Suprapubic skin (tissue), 4 donors: Measurements from ENCODE around the gene YKT6. TPM values are rescaled to one million over a fixed set of nuclear protein-coding genes. Genes with fewer than 3 reads are reported as not detected.

Experiments
- DNase-seq, 2 donors: peaks; one replicate each; pipeline ENCODE4 v3.0.0-alpha.2; 2019; ENCODE audit warnings: low spot score in 2 of 2
- H3K27ac ChIP-seq: fragments of 200-600 bp; sonication (generic); one replicate; pipeline ENCODE4 v1.5.1; 2019
- H3K27me3 ChIP-seq: fragments of 200-600 bp; sonication (generic); one replicate; pipeline ENCODE4 v1.5.1; 2019
- H3K36me3 ChIP-seq: fragments of 200-600 bp; sonication (generic); one replicate; pipeline ENCODE4 v1.5.1; 2019
- H3K4me1 ChIP-seq: fragments of 200-600 bp; sonication (generic); one replicate; pipeline ENCODE4 v1.5.1; 2019
- H3K4me3 ChIP-seq: fragments of 200-600 bp; sonication (generic); one replicate; pipeline ENCODE4 v1.5.1; 2019; ENCODE audit warnings: mild to moderate bottlenecking
- H3K9me3 ChIP-seq: fragments of 200-600 bp; sonication (generic); one replicate; pipeline ENCODE4 v1.5.1; 2019
- EP300 ChIP-seq: sonication (generic); formaldehyde crosslinking; IDR thresholded peaks from one replicate; pipeline ENCODE4 v1.6.1; 2017; ENCODE audit warnings: antibody characterized with exemption
- POLR2A ChIP-seq, 2 donors: fragments of 450-650 bp; IDR thresholded peaks; one replicate each; pipeline ENCODE4 v1.6.1; 2017; ENCODE audit warnings: antibody characterized with exemption in 2 of 2, mild to moderate bottlenecking in 2 of 2, moderate library complexity in 2 of 2
- POLR2AphosphoS5 ChIP-seq, 3 donors: sonication (generic); formaldehyde crosslinking; IDR thresholded peaks; one replicate each; pipeline ENCODE4 v1.6.1; 2017; ENCODE audit warnings: antibody characterized with exemption in 3 of 3
- WGBS: methylation state at CpG from one replicate; pipeline ENCODE4 v1.1.5; 2018; 5-methylcytosine and 5-hydroxymethylcytosine counted together
- total RNA-seq, 4 donors: library from RNA; depleted of rRNA; stranded (reverse); fragments of >200 nt; gene quantifications; one replicate each; pipeline ENCODE4 v1.1.0, GENCODE V29; 2016
- TF ChIP-seq, protein P1 (sequence below), 2 donors: fragments of 200-600 bp in 1 of 2; fragments of 450-650 bp in 1 of 2; sonication (generic) in 1 of 2; IDR thresholded peaks; one replicate each; pipeline ENCODE4 v1.5.1; 2016 to 2019; ENCODE audit warnings: antibody characterized with exemption in 2 of 2, mild to moderate bottlenecking in 1 of 2, moderate library complexity in 1 of 2

YKT6 gene
- 10 to 100 TPM; 40.6 to 52.1 (median 43.5) TPM for total RNA-seq

DNA sequence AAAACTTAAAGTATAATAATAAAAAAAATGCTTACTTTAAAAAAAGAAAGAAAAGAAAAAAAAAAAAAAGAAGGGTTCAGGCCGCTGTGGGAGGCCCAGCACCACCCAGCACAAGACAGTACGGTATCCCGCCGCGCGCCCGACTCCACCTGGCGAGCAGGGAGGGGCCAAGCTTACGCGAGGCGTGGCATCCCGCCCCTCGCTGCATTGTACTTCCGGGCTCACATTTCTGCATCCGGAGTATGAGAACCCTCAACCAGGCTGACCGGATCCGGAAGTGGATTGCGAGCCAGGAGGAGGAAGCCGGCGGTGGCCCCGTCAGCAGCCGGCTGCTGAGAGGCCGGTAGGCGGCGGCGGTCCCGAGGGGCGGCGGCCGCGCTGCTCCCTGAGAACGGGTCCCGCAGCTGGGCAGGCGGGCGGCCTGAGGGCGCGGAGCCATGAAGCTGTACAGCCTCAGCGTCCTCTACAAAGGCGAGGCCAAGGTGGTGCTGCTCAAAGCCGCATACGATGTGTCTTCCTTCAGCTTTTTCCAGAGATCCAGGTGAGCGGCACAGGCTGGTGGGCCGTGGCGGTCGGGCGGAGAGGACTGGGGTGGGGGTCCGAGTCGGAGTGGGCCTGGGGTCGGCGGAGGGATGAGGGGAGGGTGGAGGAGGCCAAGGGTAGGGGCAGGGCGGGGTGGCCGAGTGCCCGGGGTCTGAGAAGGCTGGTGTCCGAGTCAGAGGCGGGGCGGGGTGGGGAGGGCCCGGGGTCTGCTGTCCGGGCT is at the start of gene YKT6:
Gene YKT6 (plus strand): TSS at position 280 of the 763 bp plus-strand sequence. CDS start 158 bp downstream, at position 438.
- WGBS: under 1% methylated on average over 30 of the region's 58 CpGs

DNA sequence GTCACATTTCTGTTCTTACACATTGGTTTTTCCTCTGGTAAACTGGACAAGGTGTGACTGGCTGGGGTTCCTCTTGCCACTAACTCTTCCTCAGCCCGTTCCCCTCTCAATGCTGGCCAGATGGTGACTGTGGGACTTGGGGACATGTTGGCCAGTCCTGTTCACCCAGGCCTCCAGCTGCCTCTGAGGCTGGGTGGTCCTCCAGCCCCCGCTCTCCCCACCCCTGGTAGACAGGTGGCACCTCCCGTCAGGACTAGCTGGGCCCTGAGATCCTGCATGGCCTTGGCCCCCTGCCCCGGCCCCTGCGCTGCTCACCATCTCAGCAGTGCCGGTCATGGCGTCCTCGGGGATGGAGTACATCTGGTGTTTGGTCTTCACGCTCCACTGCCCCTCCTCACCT is 48.8 kb upstream of the YKT6 start:
- H3K4me1 ChIP-seq: no peaks in the 10 kb centered on the region
- no peak overlapping the region for H3K27ac ChIP-seq
- DNase-seq: peak in 1 of 2 donors; percentile 67
- no peak overlapping the region for H3K4me3 ChIP-seq
- no peaks in the 10 kb centered on the region for H3K36me3 ChIP-seq
- TF ChIP-seq POLR2AphosphoS5 (IDR thresholded peaks at IDR 0.05): no peak
- TF ChIP-seq, protein P1, sequence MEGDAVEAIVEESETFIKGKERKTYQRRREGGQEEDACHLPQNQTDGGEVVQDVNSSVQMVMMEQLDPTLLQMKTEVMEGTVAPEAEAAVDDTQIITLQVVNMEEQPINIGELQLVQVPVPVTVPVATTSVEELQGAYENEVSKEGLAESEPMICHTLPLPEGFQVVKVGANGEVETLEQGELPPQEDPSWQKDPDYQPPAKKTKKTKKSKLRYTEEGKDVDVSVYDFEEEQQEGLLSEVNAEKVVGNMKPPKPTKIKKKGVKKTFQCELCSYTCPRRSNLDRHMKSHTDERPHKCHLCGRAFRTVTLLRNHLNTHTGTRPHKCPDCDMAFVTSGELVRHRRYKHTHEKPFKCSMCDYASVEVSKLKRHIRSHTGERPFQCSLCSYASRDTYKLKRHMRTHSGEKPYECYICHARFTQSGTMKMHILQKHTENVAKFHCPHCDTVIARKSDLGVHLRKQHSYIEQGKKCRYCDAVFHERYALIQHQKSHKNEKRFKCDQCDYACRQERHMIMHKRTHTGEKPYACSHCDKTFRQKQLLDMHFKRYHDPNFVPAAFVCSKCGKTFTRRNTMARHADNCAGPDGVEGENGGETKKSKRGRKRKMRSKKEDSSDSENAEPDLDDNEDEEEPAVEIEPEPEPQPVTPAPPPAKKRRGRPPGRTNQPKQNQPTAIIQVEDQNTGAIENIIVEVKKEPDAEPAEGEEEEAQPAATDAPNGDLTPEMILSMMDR (IDR thresholded peaks at IDR 0.05): no peak
- TF ChIP-seq EP300: no peak
- no peak for TF ChIP-seq POLR2A (IDR thresholded peaks at IDR 0.05)
- H3K27me3 ChIP-seq: no peaks in the 10 kb centered on the region
- 95% methylated on average over 9 of the region's 9 CpGs for WGBS
- no peaks in the 10 kb centered on the region for H3K9me3 ChIP-seq

More for the DNA sequence above, at the start of gene YKT6:
- DNase-seq: peak; percentile 96
- peaks cover 18% of the 10 kb centered on the region for H3K4me1 ChIP-seq
- H3K27me3 ChIP-seq: no peaks in the 10 kb centered on the region
- peak in 1 of 2 donors; percentile 63 for TF ChIP-seq POLR2A (IDR thresholded peaks at IDR 0.05)
- TF ChIP-seq POLR2AphosphoS5 (IDR thresholded peaks at IDR 0.05): peak in 2 of 3 donors; percentile 59 to 76
- TF ChIP-seq EP300: no peak
- TF ChIP-seq, protein P1 (IDR thresholded peaks at IDR 0.05): peak; percentile 55 to 71
- peak within 1 kb of the TSS; percentile 67 for H3K4me3 ChIP-seq
- H3K27ac ChIP-seq: peak within 1 kb of the TSS; percentile 61
- no peaks in the 10 kb centered on the region for H3K9me3 ChIP-seq
- H3K36me3 ChIP-seq: peaks cover 18% of the 10 kb centered on the region

DNA sequence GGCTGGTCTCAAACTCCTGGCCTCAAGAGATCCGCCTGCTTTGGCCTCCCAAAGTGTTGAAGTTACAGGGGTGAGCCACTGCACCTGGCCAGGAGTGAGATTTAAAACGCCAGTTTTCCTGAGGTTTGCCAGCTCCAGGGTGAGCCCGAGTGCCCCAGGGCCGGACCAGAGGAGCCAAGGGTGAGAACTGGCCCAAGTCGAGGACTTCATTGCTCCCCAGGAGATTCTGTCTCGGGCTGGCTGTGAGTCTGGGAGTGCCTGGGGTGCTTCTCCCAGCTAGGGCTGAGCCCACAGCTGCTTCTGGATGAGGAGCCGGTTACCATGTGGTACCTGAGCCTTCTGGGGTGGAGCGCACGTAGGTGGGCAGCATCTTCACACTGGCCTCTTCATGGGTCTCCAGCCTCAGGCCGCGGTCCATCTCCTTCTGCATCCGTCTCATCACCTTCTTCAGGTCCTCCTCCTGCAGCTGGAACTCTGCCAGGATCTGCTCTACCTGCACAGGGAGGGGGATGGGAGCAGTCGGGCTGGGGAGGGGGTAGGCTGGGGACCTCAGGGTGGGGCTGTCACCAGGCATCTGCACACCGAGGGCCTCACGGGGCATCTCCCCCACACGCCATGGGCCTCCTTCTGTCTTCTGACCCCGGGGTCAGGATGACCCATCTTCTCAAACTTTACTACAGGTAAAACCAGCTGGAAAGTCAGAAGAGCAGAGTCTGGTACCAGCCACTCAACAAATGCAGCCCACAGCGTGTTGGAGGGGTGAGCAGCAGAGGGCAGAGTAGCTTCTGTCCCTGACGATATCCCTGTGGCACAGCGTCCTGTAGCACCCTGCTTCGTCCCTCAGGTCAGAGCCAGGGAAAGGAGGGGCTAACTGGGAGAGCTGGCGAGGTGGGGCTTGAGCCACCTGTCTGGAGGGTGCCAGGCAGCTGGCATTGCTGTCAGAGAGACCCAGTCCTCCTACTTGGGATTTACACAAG is 47.5 kb upstream of the YKT6 start:
- TF ChIP-seq POLR2AphosphoS5 (IDR thresholded peaks at IDR 0.05) (no peak), EP300 (no peak), POLR2A (IDR thresholded peaks at IDR 0.05) (no peak)
- TF ChIP-seq, protein P1 (IDR thresholded peaks at IDR 0.05): no peak
- Histone ChIP-seq H3K27me3 (no peaks in the 10 kb centered on the region), H3K4me3 (no peak overlapping the region), H3K9me3 (no peaks in the 10 kb centered on the region), H3K36me3 (no peaks in the 10 kb centered on the region), H3K4me1 (no peaks in the 10 kb centered on the region), H3K27ac (no peak overlapping the region)
- peak in 1 of 2 donors; percentile 74 for DNase-seq
- WGBS: 78% methylated on average over 13 of the region's 22 CpGs

DNA sequence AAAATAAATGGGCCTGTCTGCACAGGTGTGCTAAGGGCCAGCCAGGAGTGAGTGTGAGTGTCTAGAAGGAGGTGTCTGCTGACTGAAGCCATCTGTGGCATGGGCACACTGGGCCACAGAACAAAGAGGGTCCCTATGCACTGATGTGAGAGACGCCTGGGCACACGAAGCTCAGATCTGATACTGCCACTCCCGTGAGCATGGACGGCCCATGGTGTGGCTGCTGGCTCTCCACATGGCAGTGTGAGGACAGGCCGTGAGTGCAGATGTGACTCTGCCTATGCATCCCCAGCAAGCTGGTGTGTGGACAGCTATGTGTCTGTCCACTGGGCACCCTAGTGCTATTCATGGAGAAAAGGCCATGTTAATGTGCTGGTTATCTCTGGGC is 46.8 kb upstream of the YKT6 start:
- no peaks in the 10 kb centered on the region for H3K27me3 ChIP-seq
- no peaks in the 10 kb centered on the region for H3K9me3 ChIP-seq
- no peak overlapping the region for H3K4me3 ChIP-seq
- DNase-seq: peak in 1 of 2 donors; percentile 37
- no peaks in the 10 kb centered on the region for H3K4me1 ChIP-seq
- WGBS: 82% methylated on average over 5 of the region's 5 CpGs
- no peak for TF ChIP-seq EP300
- no peak for TF ChIP-seq POLR2A (IDR thresholded peaks at IDR 0.05)
- no peak for TF ChIP-seq POLR2AphosphoS5 (IDR thresholded peaks at IDR 0.05)
- TF ChIP-seq, protein P1 (IDR thresholded peaks at IDR 0.05): no peak
- no peak overlapping the region for H3K27ac ChIP-seq
- no peaks in the 10 kb centered on the region for H3K36me3 ChIP-seq
